Measurements from ENCODE around the gene ARPP21.
"Not testable (repeated sequence)": the region's sequence is repeated elsewhere in the genome, so short reads cannot be mapped to it uniquely, and the experiment has no call there.

ARPP21 gene

DNA sequence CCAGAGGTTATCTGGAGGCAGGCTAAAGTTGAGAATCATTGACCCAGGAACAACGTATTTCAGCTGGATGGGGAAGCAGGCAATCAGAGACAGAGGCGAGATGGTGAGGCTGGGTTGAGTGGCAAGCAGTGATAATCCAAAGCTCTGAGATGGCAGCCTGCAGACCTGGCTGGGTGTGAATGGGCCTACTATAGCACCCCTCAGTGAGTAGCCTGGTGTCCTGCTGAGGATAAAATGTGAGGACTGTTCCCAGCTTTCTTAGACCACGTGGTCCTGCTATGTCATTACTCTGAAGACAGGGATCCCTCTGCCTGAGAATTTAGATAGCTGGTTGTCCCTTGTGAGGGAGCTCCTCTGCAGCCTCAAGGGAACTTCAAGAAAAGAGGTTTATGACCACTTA lies 141.5 kb downstream of the ARPP21 start:
- no peaks in the 10 kb centered on the region for H3K9me3 Mint-ChIP-seq
- peaks cover 6 to 9% of the 10 kb centered on the region in 2 donors for H3K4me1 Mint-ChIP-seq
- no peak for ATAC-seq (replicated peaks)
- H3K27ac Mint-ChIP-seq, result no peak overlapping the region
- no peaks in the 10 kb centered on the region for H3K36me3 Mint-ChIP-seq
- H3K27me3 Mint-ChIP-seq, result no peaks in the 10 kb centered on the region
- no peak overlapping the region for H3K4me3 Mint-ChIP-seq
- no peak for DNase-seq

GRCh38 chr3:35781558-35781957 lies 142.2 kb downstream of the ARPP21 start:
- no peak for DNase-seq
- Mint-ChIP-seq H3K27me3 (no peaks in the 10 kb centered on the region), H3K4me3 (no peak overlapping the region), H3K36me3 (no peaks in the 10 kb centered on the region), H3K9me3 (no peaks in the 10 kb centered on the region), H3K4me1 (peaks cover 6 to 15% of the 10 kb centered on the region in 2 donors), H3K27ac (no peak overlapping the region)
- no peak for ATAC-seq (replicated peaks)

GRCh38 chr3:35782355-35782754 lies 143.0 kb downstream of the ARPP21 start:
- H3K4me1 Mint-ChIP-seq, result peaks cover 6 to 15% of the 10 kb centered on the region in 2 donors
- DNase-seq (no peak), ATAC-seq (replicated peaks) (no peak)
- H3K4me3 Mint-ChIP-seq, result no peak overlapping the region
- H3K27ac Mint-ChIP-seq, result no peak overlapping the region
- H3K27me3 Mint-ChIP-seq, result no peaks in the 10 kb centered on the region
- H3K9me3 Mint-ChIP-seq, result no peaks in the 10 kb centered on the region
- H3K36me3 Mint-ChIP-seq, result no peaks in the 10 kb centered on the region

- Mint-ChIP-seq H3K4me3 (no peak overlapping the region), H3K27me3 (no peaks in the 10 kb centered on the region), H3K9me3 (no peaks in the 10 kb centered on the region), H3K4me1 (peaks cover 6 to 15% of the 10 kb centered on the region in 2 donors), H3K36me3 (no peaks in the 10 kb centered on the region), H3K27ac (no peak overlapping the region)
- DNase-seq (no peak), ATAC-seq (replicated peaks) (no peak)
These were observed 144.8 kb downstream of the ARPP21 start for GRCh38 chr3:35784169-35784568.

DNA sequence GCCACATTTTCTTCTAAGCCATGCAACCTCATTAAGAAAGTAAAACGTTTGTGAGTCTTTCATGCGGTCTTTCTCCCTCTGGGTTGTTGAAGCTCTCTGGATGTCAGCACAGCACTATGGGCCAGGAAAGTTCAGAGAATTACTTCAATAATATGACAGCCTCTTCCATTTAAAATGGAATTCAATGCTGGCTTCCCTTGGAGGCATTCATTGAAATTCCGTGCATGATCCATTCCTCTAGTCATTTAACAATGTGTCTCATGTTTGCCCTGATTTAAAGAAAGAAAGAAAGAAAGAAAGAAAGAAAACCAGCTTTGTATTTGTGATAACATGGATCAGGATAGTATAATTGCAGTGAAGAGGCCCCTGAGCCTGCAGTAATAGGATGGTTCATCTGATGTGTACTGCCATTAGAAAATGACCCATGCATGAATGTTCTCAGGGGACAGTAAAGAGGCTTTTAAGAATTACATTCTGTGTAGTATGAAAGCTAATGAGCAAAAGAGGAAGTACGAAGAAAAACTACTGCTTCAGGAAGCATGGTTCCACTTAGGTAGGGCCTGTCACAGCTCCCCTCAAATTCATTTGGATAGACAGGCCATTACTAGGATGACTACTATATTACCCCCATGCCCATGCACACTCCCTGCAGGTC lies 146.0 kb downstream of the ARPP21 start:
- DNase-seq (peak; percentile 9), ATAC-seq (replicated peaks) (peak; percentile 97 to 99)
- Mint-ChIP-seq H3K27ac (peak overlapping the region; percentile 89), H3K36me3 (no peaks in the 10 kb centered on the region), H3K4me1 (peaks cover 6 to 15% of the 10 kb centered on the region in 2 donors), H3K4me3 (peak overlapping the region in 1 of 2 donors; percentile 57), H3K27me3 (no peaks in the 10 kb centered on the region), H3K9me3 (no peaks in the 10 kb centered on the region)

- Mint-ChIP-seq H3K27me3 (no peaks in the 10 kb centered on the region), H3K9me3 (no peaks in the 10 kb centered on the region), H3K4me3 (no peak overlapping the region), H3K36me3 (no peaks in the 10 kb centered on the region), H3K27ac (no peak overlapping the region), H3K4me1 (peaks cover 6 to 15% of the 10 kb centered on the region in 2 donors)
- DNase-seq, result no peak
- ATAC-seq (replicated peaks), result no peak
These were observed 148.6 kb downstream of the ARPP21 start for GRCh38 chr3:35787936-35788335.

DNA sequence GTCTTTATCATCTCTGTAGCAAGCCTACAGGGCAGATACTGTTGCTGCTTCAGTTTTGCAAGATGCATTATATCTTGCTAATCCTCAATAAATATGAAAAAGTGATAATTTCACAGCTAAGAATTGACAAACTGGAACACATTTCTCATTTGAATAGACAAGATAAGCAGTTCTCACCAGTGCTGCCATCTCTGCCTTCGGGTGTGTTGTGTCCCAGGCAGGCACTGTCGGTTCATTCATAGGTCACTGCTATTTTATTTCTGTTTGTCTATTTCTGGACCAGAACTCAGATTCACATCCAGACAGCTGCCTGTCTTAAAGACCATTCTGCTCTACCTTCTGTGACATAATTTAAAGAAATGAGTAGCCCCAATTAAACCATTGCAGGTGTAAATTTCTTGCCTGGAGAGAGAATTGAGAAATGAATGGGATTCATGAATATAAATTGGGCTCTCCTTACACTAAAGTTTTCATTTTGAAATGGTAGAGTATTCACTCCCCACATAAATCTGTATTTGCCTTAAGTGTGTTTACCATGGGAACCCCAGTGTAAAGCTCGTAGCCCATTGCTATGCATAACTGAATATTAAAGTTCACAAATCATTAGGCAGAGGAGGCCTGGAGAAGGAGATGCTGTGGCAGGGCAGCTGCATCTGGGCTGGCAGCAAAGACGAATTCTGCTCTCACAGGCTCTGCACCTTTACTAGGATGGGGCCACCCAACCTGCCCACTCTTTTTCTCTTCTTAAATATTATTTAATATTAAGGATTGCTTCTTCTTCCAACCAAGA lies 149.9 kb downstream of the ARPP21 start:
- no peak overlapping the region for H3K4me3 Mint-ChIP-seq

DNA sequence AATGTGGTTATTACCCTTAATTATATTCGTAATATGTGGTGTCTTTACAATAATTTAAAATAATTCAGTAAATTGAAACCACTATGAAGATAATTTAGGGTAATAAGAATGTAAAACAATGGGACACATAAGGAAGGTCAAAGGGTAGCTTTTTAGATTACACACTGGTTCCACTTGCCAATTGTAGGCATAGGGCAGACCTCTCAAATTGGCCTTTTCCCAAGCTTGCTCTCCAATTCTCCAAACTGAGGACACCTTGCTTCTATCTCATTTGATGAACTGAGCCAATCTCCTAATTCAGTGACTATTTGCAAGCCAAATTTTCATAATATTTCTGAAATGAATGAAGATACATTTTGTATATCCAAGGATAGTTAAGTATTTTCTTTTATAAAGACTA lies 151.4 kb downstream of the ARPP21 start:
- ATAC-seq (replicated peaks) (no peak), DNase-seq (no peak)
- Mint-ChIP-seq H3K27me3 (no peaks in the 10 kb centered on the region), H3K9me3 (no peaks in the 10 kb centered on the region), H3K4me1 (peaks cover under 1 to 7% of the 10 kb centered on the region in 2 donors), H3K4me3 (no peak overlapping the region), H3K27ac (no peak overlapping the region), H3K36me3 (no peaks in the 10 kb centered on the region)

More for the DNA sequence above, 149.9 kb downstream of the ARPP21 start:
- Mint-ChIP-seq H3K27ac (no peak overlapping the region), H3K4me1 (peaks cover 6 to 15% of the 10 kb centered on the region in 2 donors), H3K36me3 (no peaks in the 10 kb centered on the region), H3K27me3 (no peaks in the 10 kb centered on the region), H3K9me3 (no peaks in the 10 kb centered on the region)
- DNase-seq (no peak), ATAC-seq (replicated peaks) (no peak)

DNA sequence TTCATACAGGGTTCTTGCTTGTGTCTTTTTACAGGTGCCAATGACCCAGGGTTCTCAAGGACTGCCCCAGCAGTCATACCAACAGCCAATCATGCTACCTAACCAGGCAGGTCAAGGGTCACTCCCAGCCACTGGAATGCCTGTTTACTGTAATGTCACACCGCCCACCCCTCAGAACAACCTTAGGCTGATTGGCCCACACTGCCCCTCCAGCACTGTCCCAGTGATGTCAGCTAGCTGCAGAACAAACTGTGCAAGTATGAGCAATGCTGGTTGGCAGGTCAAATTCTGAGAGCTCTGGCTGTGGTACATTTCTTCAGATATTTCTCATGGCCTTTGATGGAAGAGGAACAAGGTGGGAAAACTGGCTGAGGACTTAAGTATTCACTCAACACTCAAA lies 154.3 kb downstream of the ARPP21 start:
- ATAC-seq (replicated peaks) (no peak), DNase-seq (no peak)
- Mint-ChIP-seq H3K4me1 (no peaks in the 10 kb centered on the region), H3K36me3 (no peaks in the 10 kb centered on the region), H3K27me3 (no peaks in the 10 kb centered on the region), H3K27ac (no peak overlapping the region), H3K9me3 (peaks cover 0 to 1% of the 10 kb centered on the region in 2 donors), H3K4me3 (no peak overlapping the region)

- peaks cover 0 to 6% of the 10 kb centered on the region in 2 donors for H3K27me3 Mint-ChIP-seq
- H3K4me3 Mint-ChIP-seq, result no peak overlapping the region
- H3K27ac Mint-ChIP-seq, result no peak overlapping the region
- no peaks in the 10 kb centered on the region for H3K4me1 Mint-ChIP-seq
- no peaks in the 10 kb centered on the region for H3K36me3 Mint-ChIP-seq
- DNase-seq (no peak), ATAC-seq (replicated peaks) (no peak)
- peaks cover 0 to 1% of the 10 kb centered on the region in 2 donors for H3K9me3 Mint-ChIP-seq
These were observed 161.7 kb downstream of the ARPP21 start for GRCh38 chr3:35800960-35801459.

DNA sequence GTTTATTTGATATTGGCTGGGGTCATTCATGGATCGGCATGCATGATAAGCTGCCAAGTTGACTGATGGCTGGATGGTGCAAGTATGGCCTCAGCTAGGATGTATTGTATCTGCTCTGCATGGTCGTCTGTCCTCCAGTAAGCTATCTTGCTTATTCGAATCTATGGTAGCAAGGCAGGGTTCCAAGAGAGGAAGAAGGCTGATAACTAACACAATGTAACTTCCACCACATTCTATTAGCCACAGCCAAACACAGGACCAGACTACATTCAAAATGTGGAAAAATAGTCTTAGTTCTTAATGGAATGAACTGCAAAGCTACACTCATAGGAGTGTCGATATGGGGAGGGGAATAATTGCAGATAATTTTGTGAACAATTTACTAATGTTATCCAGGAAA lies 175.2 kb downstream of the ARPP21 start:
- Mint-ChIP-seq H3K27ac (no peak overlapping the region), H3K4me1 (no peaks in the 10 kb centered on the region), H3K4me3 (no peak overlapping the region), H3K9me3 (no peaks in the 10 kb centered on the region), H3K36me3 (no peaks in the 10 kb centered on the region), H3K27me3 (no peaks in the 10 kb centered on the region)
- ATAC-seq (replicated peaks), result no peak
- no peak for DNase-seq

- not testable (repeated sequence) for ATAC-seq (replicated peaks); H3K36me3 Mint-ChIP-seq
These were observed 176.5 kb downstream of the ARPP21 start for GRCh38 chr3:35815796-35816195.

DNA sequence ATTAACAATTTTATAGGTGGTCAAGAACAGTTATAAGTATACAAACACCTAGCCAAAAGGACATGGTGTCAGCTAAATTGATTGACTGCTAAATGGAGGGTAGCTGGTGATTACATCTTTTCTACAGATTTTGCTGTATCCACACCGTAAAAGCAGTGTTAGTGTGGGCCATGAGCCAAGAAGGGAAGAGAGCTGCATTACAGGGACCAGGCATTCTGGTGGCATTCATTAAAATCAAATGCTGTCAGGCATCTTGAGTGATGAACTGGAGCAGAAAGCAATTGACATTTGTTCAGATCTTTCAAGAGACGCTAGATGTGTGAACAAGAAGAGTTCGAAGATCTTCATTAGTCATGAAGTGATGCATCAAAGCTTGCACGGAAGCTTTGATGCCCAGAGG lies 177.9 kb downstream of the ARPP21 start:
- Mint-ChIP-seq H3K27ac (no peak overlapping the region), H3K4me3 (no peak overlapping the region), H3K9me3 (no peaks in the 10 kb centered on the region), H3K4me1 (no peaks in the 10 kb centered on the region), H3K36me3 (no peaks in the 10 kb centered on the region), H3K27me3 (no peaks in the 10 kb centered on the region)
- no peak for DNase-seq
- no peak for ATAC-seq (replicated peaks)

More at GRCh38 chr3:35815796-35816195, 176.5 kb downstream of the ARPP21 start:
- not testable (repeated sequence) for H3K27ac Mint-ChIP-seq, H3K4me1 Mint-ChIP-seq, DNase-seq, H3K4me3 Mint-ChIP-seq, H3K27me3 Mint-ChIP-seq, H3K9me3 Mint-ChIP-seq

DNA sequence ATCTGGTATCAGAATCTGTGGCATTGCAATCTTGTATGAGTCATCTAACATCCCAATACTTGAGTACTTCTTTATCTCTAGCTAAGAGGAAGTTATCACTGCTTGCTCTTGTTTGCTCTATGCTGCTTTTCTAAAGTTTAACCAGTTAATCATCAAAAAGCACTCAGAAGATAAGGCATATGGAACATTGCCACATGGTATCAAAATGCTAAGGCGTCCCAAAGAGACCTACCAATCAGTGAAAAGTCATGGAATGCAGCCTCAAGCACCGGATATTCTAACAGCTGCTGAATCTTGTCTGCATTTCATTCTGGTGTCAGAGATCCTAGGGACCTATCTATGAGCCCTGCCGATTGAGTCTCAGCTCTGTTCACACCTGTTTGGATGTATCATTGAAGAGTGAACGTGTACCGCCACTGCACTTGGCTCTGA lies 192.8 kb downstream of the ARPP21 start:
- DNase-seq (no peak), ATAC-seq (replicated peaks) (no peak)
- Mint-ChIP-seq H3K27ac (no peak overlapping the region), H3K36me3 (no peaks in the 10 kb centered on the region), H3K4me1 (no peaks in the 10 kb centered on the region), H3K27me3 (peaks cover 9 to 20% of the 10 kb centered on the region in 2 donors), H3K4me3 (no peak overlapping the region), H3K9me3 (peaks cover 0 to 2% of the 10 kb centered on the region in 2 donors)
